GM21526 (cell line): ENCODE measurements around the gene SLC34A3.
"Not testable (repeated sequence)": the region's sequence is repeated elsewhere in the genome, so short reads cannot be mapped to it uniquely, and the experiment has no call there.

Experiments
- ATAC-seq: cut with Tn5 transposase; IDR thresholded peaks from one replicate; pipeline ENCODE4 v1.9.1; 2021; ENCODE audit warnings: moderate library complexity; ENCODE audit not compliant: unreplicated experiment, low FRiP score

The SLC34A3 gene

GRCh38 chr9:137241490-137242268, 11.0 kb downstream of the SLC34A3 start:
- peak; percentile 0 for ATAC-seq

- ATAC-seq: no peak
Measured at GRCh38 chr9:137242269-137243203, 11.8 kb downstream of the SLC34A3 start.

- ATAC-seq: not testable (repeated sequence)
Measured at GRCh38 chr9:137243266-137243625, 12.5 kb downstream of the SLC34A3 start.

GRCh38 chr9:137243626-137244485, 13.2 kb downstream of the SLC34A3 start:
- ATAC-seq: no peak

GRCh38 chr9:137244486-137245449, 14.1 kb downstream of the SLC34A3 start:
- ATAC-seq: no peak

GRCh38 chr9:137245450-137246421, 15.0 kb downstream of the SLC34A3 start:
- ATAC-seq: no peak

- no peak for ATAC-seq
Measured at GRCh38 chr9:137247135-137247915, 16.6 kb downstream of the SLC34A3 start.

GRCh38 chr9:137247916-137248175, 17.1 kb downstream of the SLC34A3 start:
- no peak for ATAC-seq

GRCh38 chr9:137250329-137251193, 19.9 kb downstream of the SLC34A3 start:
- ATAC-seq: no peak

GRCh38 chr9:137251194-137251461, 20.4 kb downstream of the SLC34A3 start, which contains the start of gene STPG3:
Gene STPG3 (plus strand): TSS chr9:137251286. CDS start chr9:137251287, 1 bp downstream.
- no peak for ATAC-seq

- no peak for ATAC-seq
Measured at GRCh38 chr9:137251490-137252268, 21.0 kb downstream of the SLC34A3 start.

GRCh38 chr9:137252555-137253506, 22.1 kb downstream of the SLC34A3 start:
- no peak for ATAC-seq

- no peak for ATAC-seq
Measured at GRCh38 chr9:137253717-137254623, 23.3 kb downstream of the SLC34A3 start.
